ENCODE measurements around the gene HSD17B2.
"Not testable (repeated sequence)": the region's sequence is repeated elsewhere in the genome, so short reads cannot be mapped to it uniquely, and the experiment has no call there.

- TF ChIP-seq POLR2A, CTCF (IDR thresholded peaks at IDR 0.05): not testable (repeated sequence)
Measured at GRCh38 chr16:82009789-82010188, 25.3 kb upstream of the HSD17B2 start.

Data from tibial nerve (tissue), 3 donors.